ENCODE results near the gene CHSY3. TPM values are rescaled to one million over a fixed set of nuclear protein-coding genes. Genes with fewer than 3 reads are reported as not detected.

CHSY3 gene
- total RNA-seq, 1 experiment from 2014 or later, result not detected

DNA sequence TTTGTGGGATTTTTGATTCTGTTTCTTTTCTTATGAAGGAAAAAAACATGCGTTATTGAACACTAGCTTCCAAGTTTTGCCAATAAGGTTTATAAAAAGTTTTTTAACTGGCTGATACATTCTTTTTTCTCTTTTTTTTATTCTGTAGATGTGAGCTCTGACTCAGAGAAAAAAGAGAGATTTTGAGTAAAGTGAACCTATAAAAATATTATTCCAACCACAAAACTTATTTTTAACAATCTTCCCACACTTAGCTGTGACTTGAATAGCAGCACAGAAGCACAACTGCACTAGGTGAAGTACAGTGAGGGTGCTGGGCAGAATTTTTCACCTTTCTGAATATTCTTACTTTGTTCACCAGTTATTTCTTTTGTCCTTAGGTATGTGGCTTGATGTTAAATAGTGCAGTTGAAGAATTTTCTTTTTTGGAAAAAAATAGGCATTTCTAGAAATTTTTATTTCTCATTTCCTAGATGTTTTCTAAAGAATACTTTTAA, 41.6 kb downstream of the CHSY3 start:
- DNase-seq (ENCODE audit: low spot score), result no peak

GRCh38 chr5:129951039-129951438, 46.8 kb downstream of the CHSY3 start:
- no peak for DNase-seq (ENCODE audit: low spot score)

DNA sequence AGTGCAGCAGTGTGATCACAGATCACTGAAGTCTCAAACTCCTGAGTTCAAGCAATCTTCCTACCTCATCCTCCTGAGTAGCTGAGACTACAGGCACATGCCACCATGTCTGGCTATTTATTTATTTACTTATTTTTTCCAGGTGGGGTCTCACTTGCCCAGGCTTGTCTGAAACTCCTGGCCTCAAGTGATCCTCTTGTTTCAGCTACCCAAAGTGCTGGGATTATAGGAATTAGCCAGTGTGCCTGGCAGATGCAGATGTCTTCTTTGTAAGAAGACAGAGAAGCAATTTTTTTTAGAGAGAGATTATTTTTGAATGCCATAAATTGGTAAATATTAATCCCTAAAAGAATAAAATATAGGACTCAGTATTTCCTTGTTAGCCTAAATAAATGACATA, 54.3 kb downstream of the CHSY3 start:
- no peak for DNase-seq (ENCODE audit: low spot score)

GRCh38 chr5:129960831-129961230, 56.6 kb downstream of the CHSY3 start:
- DNase-seq (ENCODE audit: low spot score), result no peak

DNA sequence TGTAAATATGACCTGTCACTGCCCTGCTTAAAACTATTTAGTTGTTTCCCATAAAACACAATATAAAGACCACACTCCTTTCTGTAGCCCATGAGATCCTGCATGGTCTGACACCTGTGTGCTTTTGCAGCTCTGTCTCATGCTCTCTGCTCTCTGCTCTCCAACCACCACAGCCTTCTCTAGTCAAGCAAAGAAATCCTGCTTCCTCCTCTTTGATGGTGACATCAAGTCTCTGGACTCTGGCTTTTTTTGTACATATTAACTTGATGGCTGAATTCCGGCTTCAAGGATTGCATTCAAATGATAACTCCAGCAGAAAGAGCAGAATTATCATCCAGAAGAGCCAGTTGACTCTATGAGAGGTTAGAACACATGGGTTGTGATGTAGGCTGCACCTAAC, 58.2 kb downstream of the CHSY3 start:
- no peak for DNase-seq (ENCODE audit: low spot score)

GRCh38 chr5:129963359-129963758, 59.1 kb downstream of the CHSY3 start:
- DNase-seq (ENCODE audit: low spot score), result no peak

- DNase-seq (ENCODE audit: low spot score), result no peak
These were observed 61.8 kb downstream of the CHSY3 start for GRCh38 chr5:129966071-129966470.

- DNase-seq (ENCODE audit: low spot score), result no peak
These were observed 67.4 kb downstream of the CHSY3 start for GRCh38 chr5:129971714-129972113.

DNA sequence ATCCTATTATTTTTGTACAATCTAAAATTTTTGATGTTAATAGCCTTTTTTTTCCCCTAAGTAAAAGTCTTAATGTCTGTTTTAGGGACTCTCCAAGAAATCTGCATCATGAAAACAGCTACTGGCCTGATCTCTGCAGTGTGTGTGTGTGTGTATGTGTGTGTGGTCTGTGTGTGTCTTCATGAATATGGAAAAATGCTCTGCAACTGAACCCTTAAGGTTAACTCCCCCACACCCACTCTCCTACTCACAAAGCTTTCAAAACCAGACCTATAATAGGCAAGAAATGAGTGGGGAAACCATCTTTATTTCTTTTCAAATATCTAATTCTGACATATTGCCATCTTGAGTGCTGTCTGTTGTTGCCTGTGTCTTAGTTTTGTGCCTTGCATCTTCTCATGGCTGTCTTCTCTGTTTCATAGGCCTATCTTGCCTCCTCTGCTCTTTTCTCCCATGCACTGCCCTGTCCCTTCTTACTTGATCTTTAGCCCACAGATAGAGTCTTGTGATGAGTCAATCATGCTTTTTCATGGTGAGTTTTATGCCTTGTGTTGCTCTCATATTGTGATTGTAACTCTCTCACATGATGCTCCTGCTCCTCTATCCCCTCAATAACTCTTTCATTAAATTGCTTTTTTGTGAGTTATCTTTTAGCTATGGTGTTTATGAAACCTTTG, 68.3 kb downstream of the CHSY3 start:
- DNase-seq (ENCODE audit: low spot score), result no peak

DNA sequence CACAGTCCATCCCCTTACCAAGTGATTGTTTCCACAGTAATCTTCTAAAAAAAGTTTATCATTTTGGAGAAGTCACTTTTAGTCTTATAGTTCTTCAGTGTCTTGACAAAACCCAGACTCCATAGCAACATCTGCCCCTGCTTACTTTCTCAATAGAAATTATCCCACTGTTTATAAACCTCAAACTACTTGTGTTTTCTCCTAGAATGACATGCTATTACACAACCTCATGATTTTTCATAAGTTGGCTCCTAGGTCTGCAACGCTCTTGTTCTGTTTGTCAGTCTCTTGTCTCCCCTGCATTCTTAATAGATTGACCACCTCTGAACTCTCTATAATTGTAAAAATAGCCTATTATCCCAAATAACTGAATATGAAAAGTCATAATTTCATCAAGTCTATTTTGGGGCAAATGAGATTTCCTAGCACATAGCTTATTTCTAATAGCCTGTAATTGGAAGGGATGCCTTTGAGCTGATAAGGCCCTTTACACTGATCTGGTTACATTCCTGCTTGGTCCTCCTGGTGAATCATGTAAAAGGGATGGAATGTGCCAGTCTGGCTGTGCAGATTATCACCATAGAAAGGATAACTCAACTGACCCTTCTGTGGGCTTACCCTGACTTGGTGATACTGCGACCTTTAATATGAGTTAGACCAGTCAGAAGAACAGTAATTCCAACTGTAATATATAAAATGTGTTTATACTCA, 69.6 kb downstream of the CHSY3 start:
- DNase-seq (ENCODE audit: low spot score), result no peak

- no peak for DNase-seq (ENCODE audit: low spot score)
These were observed 73.5 kb downstream of the CHSY3 start for GRCh38 chr5:129977810-129978209.

GRCh38 chr5:129978270-129978669, 74.0 kb downstream of the CHSY3 start:
- DNase-seq (ENCODE audit: low spot score), result no peak

DNA sequence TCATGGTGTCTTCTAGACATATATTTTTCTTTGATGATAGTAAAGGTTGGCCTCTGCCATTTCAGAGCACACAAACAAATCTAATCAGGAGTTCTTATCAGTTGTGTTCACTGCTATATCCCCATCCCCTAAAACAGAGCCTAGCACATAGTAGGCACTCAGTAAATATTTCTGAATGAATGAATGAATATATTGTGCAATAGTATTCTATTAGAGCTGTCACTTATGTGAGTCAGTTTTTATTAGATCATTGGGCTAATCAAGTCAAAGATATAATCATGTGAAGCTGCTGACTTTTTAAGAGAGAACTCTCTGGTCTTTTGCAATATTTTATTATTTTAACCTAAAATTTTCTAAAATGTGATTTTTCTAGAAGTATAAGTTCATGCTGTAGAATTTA, 84.2 kb downstream of the CHSY3 start:
- DNase-seq (ENCODE audit: low spot score), result no peak

- no peak for DNase-seq (ENCODE audit: low spot score)
These were observed 87.5 kb downstream of the CHSY3 start for GRCh38 chr5:129991780-129992179.

- no peak for DNase-seq (ENCODE audit: low spot score)
These were observed 92.6 kb downstream of the CHSY3 start for GRCh38 chr5:129996896-129997295.

- DNase-seq (ENCODE audit: low spot score), result no peak
These were observed 96.2 kb downstream of the CHSY3 start for GRCh38 chr5:130000460-130000859.

- DNase-seq (ENCODE audit: low spot score), result no peak
These were observed 97.9 kb downstream of the CHSY3 start for GRCh38 chr5:130002183-130002582.

DNA sequence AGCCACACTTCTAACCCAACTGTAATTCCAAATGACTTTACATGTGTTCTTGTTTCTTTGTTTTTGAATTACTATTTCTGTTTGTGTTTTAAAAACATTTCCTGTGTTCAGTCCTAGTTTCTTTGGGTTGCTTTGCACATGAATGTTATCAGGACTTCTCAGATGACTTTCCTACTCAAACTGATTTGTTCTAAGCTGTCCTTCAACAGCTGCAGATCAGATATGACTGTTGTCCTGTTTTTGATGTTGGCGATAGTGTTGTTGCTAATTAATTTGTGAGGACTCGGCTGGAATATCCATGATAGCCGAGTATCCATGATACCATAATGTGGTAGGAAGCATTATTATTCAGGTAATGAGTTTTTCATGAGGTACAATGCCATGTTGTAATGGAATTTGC, 98.6 kb downstream of the CHSY3 start:
- DNase-seq (ENCODE audit: low spot score), result no peak

DNA sequence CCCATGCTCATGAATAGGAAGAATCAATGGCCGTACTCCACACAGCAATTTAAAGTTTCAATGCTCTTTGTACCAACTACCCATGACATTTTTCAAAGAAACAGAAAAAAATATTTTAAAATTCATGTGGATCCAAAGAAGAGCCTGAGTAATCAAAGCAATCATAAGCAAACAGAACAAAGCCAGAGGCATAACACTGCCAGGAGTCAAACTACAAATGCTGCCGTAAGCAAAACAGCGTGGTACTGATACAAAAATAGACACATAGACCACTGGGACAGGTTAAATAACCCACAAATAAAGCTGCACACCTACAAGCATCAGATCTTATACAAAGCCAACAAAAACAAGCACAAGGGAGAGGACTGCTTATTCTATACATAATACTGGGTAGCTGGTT, 107.7 kb downstream of the CHSY3 start:
- DNase-seq (ENCODE audit: low spot score), result no peak

- DNase-seq (ENCODE audit: low spot score), result no peak
These were observed 112.9 kb downstream of the CHSY3 start for GRCh38 chr5:130017173-130017572.

GRCh38 chr5:130018641-130019040, 114.4 kb downstream of the CHSY3 start:
- no peak for DNase-seq (ENCODE audit: low spot score)

GRCh38 chr5:130021000-130021399, 116.7 kb downstream of the CHSY3 start:
- DNase-seq (ENCODE audit: low spot score), result no peak

GRCh38 chr5:130021876-130022275, 117.6 kb downstream of the CHSY3 start:
- no peak for DNase-seq (ENCODE audit: low spot score)
